Kidney epithelial cell (primary cell): ENCODE data around the gene AFF4. TPM values are rescaled to one million over a fixed set of nuclear protein-coding genes. Genes with fewer than 3 reads are reported as not detected.
"Not testable (repeated sequence)": the region's sequence is repeated elsewhere in the genome, so short reads cannot be mapped to it uniquely, and the experiment has no call there.

Source experiments
- DNase-seq: peaks from one replicate; pipeline ENCODE4 v3.0.0-alpha.2; 2010; ENCODE audit warnings: low read depth
- H3K27me3 ChIP-seq: 2 replicates; pipeline ENCODE4 v1.6.0; 2011; ENCODE audit warnings: low read length; ENCODE audit not compliant: control insufficient read depth, insufficient read depth
- H3K36me3 ChIP-seq: 2 replicates; pipeline ENCODE4 v1.5.1; 2011; ENCODE audit warnings: low read length; ENCODE audit not compliant: control insufficient read depth, insufficient read depth
- H3K4me3 ChIP-seq: 2 replicates; pipeline ENCODE4 v1.5.1; 2011; ENCODE audit warnings: low read depth, mild to moderate bottlenecking, control low read depth, low read length
- total RNA-seq: library from RNA; depleted of rRNA; stranded (reverse); fragments of >200 nt; gene quantifications from 2 replicates; pipeline ENCODE4 v1.2.3, GENCODE V29; 2015
- TF ChIP-seq, protein P1 (sequence below): IDR thresholded peaks from 2 replicates; pipeline ENCODE4 v1.5.1; 2011; ENCODE audit warnings: mild to moderate bottlenecking, moderate library complexity, low read length, control low read depth, inconsistent platforms; ENCODE audit not compliant: insufficient read depth, poor library complexity, severe bottlenecking

AFF4 gene
- total RNA-seq, 1 donor from 2014 or later, result 69.0 TPM

GRCh38 chr5:132953710-132954109 lies 9.7 kb downstream of the AFF4 start:
- Histone ChIP-seq H3K36me3 (no peaks in the 10 kb centered on the region), H3K27me3 (no peaks in the 10 kb centered on the region), H3K4me3 (no peak overlapping the region)
- TF ChIP-seq, protein P1, sequence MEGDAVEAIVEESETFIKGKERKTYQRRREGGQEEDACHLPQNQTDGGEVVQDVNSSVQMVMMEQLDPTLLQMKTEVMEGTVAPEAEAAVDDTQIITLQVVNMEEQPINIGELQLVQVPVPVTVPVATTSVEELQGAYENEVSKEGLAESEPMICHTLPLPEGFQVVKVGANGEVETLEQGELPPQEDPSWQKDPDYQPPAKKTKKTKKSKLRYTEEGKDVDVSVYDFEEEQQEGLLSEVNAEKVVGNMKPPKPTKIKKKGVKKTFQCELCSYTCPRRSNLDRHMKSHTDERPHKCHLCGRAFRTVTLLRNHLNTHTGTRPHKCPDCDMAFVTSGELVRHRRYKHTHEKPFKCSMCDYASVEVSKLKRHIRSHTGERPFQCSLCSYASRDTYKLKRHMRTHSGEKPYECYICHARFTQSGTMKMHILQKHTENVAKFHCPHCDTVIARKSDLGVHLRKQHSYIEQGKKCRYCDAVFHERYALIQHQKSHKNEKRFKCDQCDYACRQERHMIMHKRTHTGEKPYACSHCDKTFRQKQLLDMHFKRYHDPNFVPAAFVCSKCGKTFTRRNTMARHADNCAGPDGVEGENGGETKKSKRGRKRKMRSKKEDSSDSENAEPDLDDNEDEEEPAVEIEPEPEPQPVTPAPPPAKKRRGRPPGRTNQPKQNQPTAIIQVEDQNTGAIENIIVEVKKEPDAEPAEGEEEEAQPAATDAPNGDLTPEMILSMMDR, result no peak
- DNase-seq, result no peak

DNA sequence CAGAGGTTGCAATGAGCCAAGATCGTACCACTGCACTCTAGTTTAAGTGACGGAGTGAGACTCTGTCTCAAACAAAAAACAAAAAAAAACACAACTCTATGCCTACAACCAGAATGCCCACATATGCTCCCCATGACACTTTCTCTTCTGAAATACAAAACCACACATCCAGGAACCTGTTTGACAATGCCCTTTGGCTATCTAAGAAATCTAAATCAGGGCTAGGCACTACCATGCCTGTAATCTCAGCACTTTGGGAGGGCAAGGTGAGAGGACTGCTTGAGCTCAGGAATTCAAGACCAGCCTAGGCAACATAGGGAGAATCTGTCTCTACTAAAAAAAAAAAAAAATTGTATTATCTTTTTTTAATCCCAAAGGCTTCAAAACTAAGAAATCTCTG lies 10.6 kb downstream of the AFF4 start:
- TF ChIP-seq, protein P1, result no peak
- DNase-seq, result no peak
- Histone ChIP-seq H3K4me3 (no peak overlapping the region), H3K36me3 (no peaks in the 10 kb centered on the region), H3K27me3 (no peaks in the 10 kb centered on the region)

DNA sequence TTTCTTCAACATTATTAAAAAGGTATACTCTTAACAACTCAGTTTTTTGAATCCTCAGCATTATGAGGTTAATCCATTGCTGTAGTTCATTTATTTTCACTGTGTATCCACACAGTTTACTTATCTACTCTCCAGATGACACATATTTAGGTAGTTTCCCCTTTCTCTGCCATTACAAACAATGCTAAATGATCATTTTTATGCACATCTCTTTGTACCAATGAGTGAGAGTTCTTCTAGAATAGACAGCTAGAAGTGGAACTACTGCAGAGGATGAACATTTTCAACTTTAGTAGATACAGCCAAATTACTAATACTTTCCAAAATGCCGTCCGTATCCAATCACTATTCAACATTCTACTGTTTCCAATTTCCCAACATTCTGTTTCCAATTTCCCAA lies 11.5 kb downstream of the AFF4 start:
- no peaks in the 10 kb centered on the region for H3K36me3 ChIP-seq
- H3K27me3 ChIP-seq, result no peaks in the 10 kb centered on the region
- H3K4me3 ChIP-seq, result no peak overlapping the region
- TF ChIP-seq, protein P1, result no peak
- DNase-seq, result no peak

- no peak for DNase-seq
- TF ChIP-seq, protein P1, result no peak
- Histone ChIP-seq H3K36me3 (no peaks in the 10 kb centered on the region), H3K4me3 (no peak overlapping the region), H3K27me3 (no peaks in the 10 kb centered on the region)
Measured at GRCh38 chr5:132949136-132949535, 14.3 kb downstream of the AFF4 start.

GRCh38 chr5:132947671-132948070 lies 15.8 kb downstream of the AFF4 start:
- Histone ChIP-seq H3K36me3 (peaks cover 1% of the 10 kb centered on the region), H3K4me3 (no peak overlapping the region), H3K27me3 (no peaks in the 10 kb centered on the region)
- DNase-seq, result no peak
- TF ChIP-seq, protein P1, result no peak

DNA sequence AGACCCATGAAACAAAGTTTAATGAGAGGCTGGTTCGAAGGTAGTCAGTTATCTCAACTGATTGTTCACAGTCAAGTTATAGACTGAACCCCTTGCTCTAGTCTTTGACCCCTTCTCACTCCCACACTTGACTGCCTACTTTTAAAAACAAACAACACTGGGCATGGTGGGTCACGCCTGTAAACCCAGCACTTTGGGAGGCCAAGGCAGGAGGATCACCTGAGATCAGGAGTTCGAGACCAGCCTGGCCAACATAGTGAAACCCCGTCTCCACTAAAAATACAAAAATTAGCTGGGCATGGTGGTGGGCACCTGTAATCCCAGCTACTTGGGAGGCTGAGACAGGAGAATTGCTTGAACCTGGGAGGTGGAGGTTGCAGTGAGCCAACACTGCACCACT lies 18.1 kb downstream of the AFF4 start:
- H3K27me3 ChIP-seq, H3K36me3 ChIP-seq, DNase-seq, H3K4me3 ChIP-seq: not testable (repeated sequence)
